Upper lobe of left lung (tissue), 4 donors: Measurements from ENCODE around the gene ZP2.

Experiments used
- CTCF ChIP-seq, 6 experiments: fragments of 450-650 bp in 4 of 6; fragments of 200-600 bp in 2 of 6; sonication (generic) in 2 of 6; IDR thresholded peaks; one replicate each; pipeline ENCODE4 v1.5.1; 2016 to 2019; ENCODE audit warnings: antibody characterized with exemption in 6 of 6
- EP300 ChIP-seq, 4 donors: sonication (generic); formaldehyde crosslinking; IDR thresholded peaks; one replicate each; pipeline ENCODE4 v1.5.1; 2017; ENCODE audit warnings: antibody characterized with exemption in 4 of 4, control low read depth in 2 of 4
- POLR2A ChIP-seq, 4 donors: fragments of 450-650 bp; IDR thresholded peaks; one replicate each; pipeline ENCODE4 v1.5.1; 2016 to 2017; ENCODE audit warnings: antibody characterized with exemption in 4 of 4, mild to moderate bottlenecking in 2 of 4
- POLR2AphosphoS5 ChIP-seq, 2 donors: sonication (generic); formaldehyde crosslinking; IDR thresholded peaks; one replicate each; pipeline ENCODE4 v1.5.1; 2017; ENCODE audit warnings: antibody characterized with exemption in 2 of 2

GRCh38 chr16:21179983-21180365, 31.4 kb downstream of the ZP2 start:
- TF ChIP-seq CTCF (IDR thresholded peaks at IDR 0.05) (no peak), POLR2A (IDR thresholded peaks at IDR 0.05) (no peak), EP300 (IDR thresholded peaks at IDR 0.05) (no peak), POLR2AphosphoS5 (IDR thresholded peaks at IDR 0.05) (no peak)
